HepG2 (cell line): Measurements from ENCODE around the gene KIF21B. TPM values are rescaled to one million over a fixed set of nuclear protein-coding genes. Genes with fewer than 3 reads are reported as not detected.

Experiments
- FOXM1 ChIP-seq: sonication (generic); formaldehyde crosslinking; IDR thresholded peaks from 2 replicates; pipeline ENCODE4 v1.5.0; 2020; ENCODE audit warnings: missing genetic modification reagents
- FUBP1 ChIP-seq: sonication (generic); formaldehyde crosslinking; IDR thresholded peaks from 2 replicates; pipeline ENCODE4 v1.5.1; 2020; ENCODE audit warnings: missing genetic modification reagents, mild to moderate bottlenecking, borderline replicate concordance
- JDP2 ChIP-seq: sonication (generic); formaldehyde crosslinking; IDR thresholded peaks from 2 replicates; pipeline ENCODE4 v1.8.1; 2022; ENCODE audit warnings: missing genetic modification reagents, borderline replicate concordance
- KLF13 ChIP-seq: sonication (generic); formaldehyde crosslinking; IDR thresholded peaks from 2 replicates; pipeline ENCODE4 v1.4.0; 2020; ENCODE audit warnings: mild to moderate bottlenecking, missing genetic modification reagents
- MIER3 ChIP-seq: IDR thresholded peaks from 2 replicates; pipeline ENCODE4 v1.6.1; 2016; ENCODE audit warnings: missing compliant biosample characterization, borderline replicate concordance
- SMC3 ChIP-seq: IDR thresholded peaks from 2 replicates; pipeline ENCODE4 v1.6.1; 2011; ENCODE audit warnings: low read length, improper control_type of control experiment
- polyA plus RNA-seq, 8 experiments: library from polyadenylated mRNA; depleted of rRNA in 3 of 8; stranded (reverse) in 7 of 8; unstranded in 1 of 8; fragments of >200 nt; fragmentation: Illumina TruSeq in 4 of 8; extraction: Trizol in 4 of 8; gene quantifications; 2 replicates each; pipeline versions ENCODE4 v1.2.1 to v1.2.3, GENCODE V29; 2011 to 2016; ENCODE audit warnings: low read depth in 4 of 8, missing spikeins in 1 of 8, mixed read lengths in 1 of 8; ENCODE audit not compliant: insufficient read depth in 1 of 8
- total RNA-seq, 5 experiments: library from RNA; depleted of rRNA; stranded (reverse); fragments of >200 nt; fragmentation: Illumina TruSeq; extraction: Trizol; gene quantifications; 2 replicates each; pipeline ENCODE4 v1.2.3, GENCODE V29; 2016; ENCODE audit warnings: low read depth in 1 of 5
- TF ChIP-seq, protein P1 (sequence below): sonication (generic); formaldehyde crosslinking; IDR thresholded peaks from 2 replicates; pipeline ENCODE4 v1.5.0; 2020; ENCODE audit warnings: mild to moderate bottlenecking, low read depth, missing genetic modification reagents, borderline replicate concordance
- TF ChIP-seq, protein P2 (sequence below): sonication (generic); formaldehyde crosslinking; IDR thresholded peaks from 2 replicates; pipeline ENCODE4 v1.4.0; 2020; ENCODE audit warnings: missing genetic modification reagents, borderline replicate concordance

The KIF21B gene
- total and polyA plus RNA-seq, 2 of the 13 experiments (the other 11 are each of a cell fraction or from before 2014, with no cell fraction given) = 0.17 to 0.20 TPM

DNA sequence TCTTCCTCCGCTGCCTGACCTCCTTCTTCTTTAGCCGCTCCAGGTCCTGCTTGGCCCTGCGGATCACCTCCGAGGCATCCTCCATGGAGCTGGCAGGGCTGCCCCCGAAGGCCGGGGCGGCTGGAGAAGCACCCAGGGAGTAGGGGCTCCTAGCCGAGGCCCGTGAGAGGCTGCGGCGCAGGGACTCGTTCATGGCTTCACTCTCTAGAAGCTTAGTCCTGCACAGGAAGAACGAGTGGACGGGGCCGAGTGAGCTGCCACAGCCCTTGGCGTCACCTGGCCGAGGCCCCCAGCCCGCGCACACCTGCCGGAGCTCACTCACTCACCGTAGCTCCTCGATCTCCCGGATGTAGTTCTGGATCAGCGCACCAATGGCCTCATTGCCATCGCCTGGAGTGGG is 23.1 kb downstream of the KIF21B start (continued):
- TF ChIP-seq, protein P1, sequence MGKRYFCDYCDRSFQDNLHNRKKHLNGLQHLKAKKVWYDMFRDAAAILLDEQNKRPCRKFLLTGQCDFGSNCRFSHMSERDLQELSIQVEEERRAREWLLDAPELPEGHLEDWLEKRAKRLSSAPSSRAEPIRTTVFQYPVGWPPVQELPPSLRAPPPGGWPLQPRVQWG (CRISPR knock-in tag) = no peak
- no peak for TF ChIP-seq FOXM1 (CRISPR knock-in tag)
- TF ChIP-seq, protein P2, sequence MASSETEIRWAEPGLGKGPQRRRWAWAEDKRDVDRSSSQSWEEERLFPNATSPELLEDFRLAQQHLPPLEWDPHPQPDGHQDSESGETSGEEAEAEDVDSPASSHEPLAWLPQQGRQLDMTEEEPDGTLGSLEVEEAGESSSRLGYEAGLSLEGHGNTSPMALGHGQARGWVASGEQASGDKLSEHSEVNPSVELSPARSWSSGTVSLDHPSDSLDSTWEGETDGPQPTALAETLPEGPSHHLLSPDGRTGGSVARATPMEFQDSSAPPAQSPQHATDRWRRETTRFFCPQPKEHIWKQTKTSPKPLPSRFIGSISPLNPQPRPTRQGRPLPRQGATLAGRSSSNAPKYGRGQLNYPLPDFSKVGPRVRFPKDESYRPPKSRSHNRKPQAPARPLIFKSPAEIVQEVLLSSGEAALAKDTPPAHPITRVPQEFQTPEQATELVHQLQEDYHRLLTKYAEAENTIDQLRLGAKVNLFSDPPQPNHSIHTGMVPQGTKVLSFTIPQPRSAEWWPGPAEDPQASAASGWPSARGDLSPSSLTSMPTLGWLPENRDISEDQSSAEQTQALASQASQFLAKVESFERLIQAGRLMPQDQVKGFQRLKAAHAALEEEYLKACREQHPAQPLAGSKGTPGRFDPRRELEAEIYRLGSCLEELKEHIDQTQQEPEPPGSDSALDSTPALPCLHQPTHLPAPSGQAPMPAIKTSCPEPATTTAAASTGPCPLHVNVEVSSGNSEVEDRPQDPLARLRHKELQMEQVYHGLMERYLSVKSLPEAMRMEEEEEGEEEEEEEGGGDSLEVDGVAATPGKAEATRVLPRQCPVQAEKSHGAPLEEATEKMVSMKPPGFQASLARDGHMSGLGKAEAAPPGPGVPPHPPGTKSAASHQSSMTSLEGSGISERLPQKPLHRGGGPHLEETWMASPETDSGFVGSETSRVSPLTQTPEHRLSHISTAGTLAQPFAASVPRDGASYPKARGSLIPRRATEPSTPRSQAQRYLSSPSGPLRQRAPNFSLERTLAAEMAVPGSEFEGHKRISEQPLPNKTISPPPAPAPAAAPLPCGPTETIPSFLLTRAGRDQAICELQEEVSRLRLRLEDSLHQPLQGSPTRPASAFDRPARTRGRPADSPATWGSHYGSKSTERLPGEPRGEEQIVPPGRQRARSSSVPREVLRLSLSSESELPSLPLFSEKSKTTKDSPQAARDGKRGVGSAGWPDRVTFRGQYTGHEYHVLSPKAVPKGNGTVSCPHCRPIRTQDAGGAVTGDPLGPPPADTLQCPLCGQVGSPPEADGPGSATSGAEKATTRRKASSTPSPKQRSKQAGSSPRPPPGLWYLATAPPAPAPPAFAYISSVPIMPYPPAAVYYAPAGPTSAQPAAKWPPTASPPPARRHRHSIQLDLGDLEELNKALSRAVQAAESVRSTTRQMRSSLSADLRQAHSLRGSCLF = no peak
- no peak for TF ChIP-seq KLF13 (CRISPR knock-in tag)
- no peak for TF ChIP-seq MIER3 (CRISPR knock-in tag)
- TF ChIP-seq JDP2 (CRISPR knock-in tag) = no peak
- no peak for TF ChIP-seq FUBP1 (CRISPR knock-in tag)
- no peak for TF ChIP-seq SMC3
